HG03442 (cell line): ENCODE data around the gene RHAG.

Experiments
- ATAC-seq: cut with Tn5 transposase; IDR thresholded peaks from one replicate; pipeline ENCODE4 v1.9.1; 2021; ENCODE audit warnings: mild to moderate bottlenecking, moderate library complexity; ENCODE audit not compliant: unreplicated experiment

The RHAG gene

GRCh38 chr6:49565261-49565660, 71.4 kb downstream of the RHAG start:
- ATAC-seq, result no peak

GRCh38 chr6:49564552-49564951, 72.1 kb downstream of the RHAG start:
- no peak for ATAC-seq

DNA sequence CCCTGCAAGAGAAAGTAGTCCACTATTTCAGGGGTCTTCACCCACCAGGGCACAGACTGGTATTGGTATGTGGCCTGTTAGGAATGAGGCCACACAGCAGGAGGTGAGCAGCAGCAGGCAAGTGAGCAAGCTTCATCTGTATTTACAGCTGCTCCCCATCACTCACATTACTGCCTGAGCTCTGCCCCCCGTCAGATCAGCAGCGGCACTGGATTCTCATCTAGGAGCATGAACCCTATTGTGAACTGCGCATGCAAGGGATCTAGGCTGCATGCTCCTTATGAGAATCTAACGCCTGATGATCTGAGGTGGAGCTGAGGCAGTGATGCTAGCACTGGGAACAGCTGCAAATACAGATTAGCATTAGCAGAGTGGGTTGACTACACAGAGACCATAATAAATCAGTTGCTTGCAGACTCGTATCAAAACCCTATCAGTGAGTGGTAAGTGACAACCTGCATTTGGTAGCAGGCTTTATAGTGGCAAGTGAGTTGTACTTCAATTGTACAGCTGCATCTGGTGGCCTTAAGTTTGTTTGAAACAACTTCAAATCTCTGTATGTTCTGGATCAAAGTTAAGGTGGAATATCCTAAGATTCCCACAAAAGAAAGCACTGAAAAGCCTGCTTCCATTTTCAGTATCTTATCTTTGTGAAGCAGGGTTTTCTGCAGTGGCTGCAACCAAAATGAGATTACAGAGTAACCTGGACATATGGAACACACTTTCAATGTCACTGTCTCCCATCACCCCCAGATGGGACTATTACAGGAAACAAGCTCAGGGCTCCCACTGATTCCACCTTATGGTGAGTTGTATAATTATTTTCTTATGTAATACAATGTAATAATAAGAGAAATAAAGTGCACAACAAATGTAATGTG, 73.4 kb downstream of the RHAG start:
- no peak for ATAC-seq

- no peak for ATAC-seq
These were observed 78.4 kb downstream of the RHAG start for GRCh38 chr6:49558238-49558637.

- no peak for ATAC-seq
These were observed 79.5 kb downstream of the RHAG start for GRCh38 chr6:49557177-49557576.

DNA sequence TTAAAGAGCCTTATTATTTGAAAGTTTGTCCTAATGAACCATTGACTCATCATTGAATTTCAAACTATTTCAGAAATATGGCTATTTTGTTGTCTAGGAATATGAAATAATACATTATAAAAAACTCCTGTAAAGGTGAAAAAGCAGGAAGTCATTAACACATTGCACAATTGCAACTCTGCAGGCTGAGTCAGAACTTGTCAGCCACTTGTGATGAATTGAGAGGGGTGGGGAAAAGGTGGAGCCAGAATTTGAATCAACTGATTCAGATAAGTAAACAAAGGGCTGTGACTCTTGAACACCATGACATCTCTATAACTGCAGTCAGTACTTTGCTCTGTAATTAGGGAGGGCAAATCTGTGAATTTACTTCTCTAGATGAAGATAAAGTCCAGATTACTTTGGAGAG, 80.2 kb downstream of the RHAG start:
- no peak for ATAC-seq

DNA sequence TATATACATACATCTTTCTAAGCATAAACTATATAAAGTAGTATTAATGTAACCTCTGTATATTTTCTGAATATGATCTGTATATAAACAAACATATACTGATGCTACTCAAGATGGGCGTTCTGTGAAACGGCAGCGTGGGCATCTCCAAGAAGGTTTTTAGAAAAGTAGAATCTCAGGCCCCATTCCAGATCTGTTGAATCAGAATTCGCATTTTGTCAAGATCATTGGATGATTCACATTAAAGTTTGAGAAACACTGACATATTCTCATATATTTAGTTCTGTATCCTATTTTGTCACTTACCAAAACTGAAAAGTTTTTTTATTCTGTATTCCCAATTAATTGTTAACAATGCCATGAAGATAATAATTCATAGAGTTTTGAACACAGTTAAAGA, 80.7 kb downstream of the RHAG start:
- no peak for ATAC-seq
